Right lobe of liver (tissue), 6 donors: ENCODE results near the gene IL17D. TPM values are rescaled to one million over a fixed set of nuclear protein-coding genes. Genes with fewer than 3 reads are reported as not detected.

Experiments used
- ATAC-seq, 4 donors: fragments of 200-7000 bp; cut with Tn5 transposase; one replicate each; pipeline ENCODE4 v1.9.1; 2020; ENCODE audit warnings: mild to moderate bottlenecking in 4 of 4, moderate library complexity in 4 of 4
- DNase-seq, 3 donors: peaks; one replicate each; pipeline ENCODE4 v3.0.0-alpha.2; 2020
- H3K27ac ChIP-seq, 3 donors: fragments of 200-600 bp; one replicate each; pipeline ENCODE4 v1.8.0; 2022
- H3K27me3 ChIP-seq, 2 donors: fragments of 200-600 bp; one replicate each; pipeline ENCODE4 v1.8.0; 2022
- H3K36me3 ChIP-seq, 4 donors: fragments of 200-600 bp; sonication (generic) in 1 of 4; one replicate each; pipeline versions ENCODE4 v1.5.1 to v1.8.0; 2017 to 2022; ENCODE audit warnings: control low read depth in 1 of 4
- H3K4me1 ChIP-seq, 4 donors: fragments of 200-600 bp; sonication (generic) in 1 of 4; one replicate each; pipeline versions ENCODE4 v1.5.1 to v1.8.0; 2017 to 2022; ENCODE audit warnings: control low read depth in 1 of 4
- H3K4me3 ChIP-seq, 3 donors: fragments of 200-600 bp; one replicate each; pipeline ENCODE4 v1.8.0; 2022
- H3K9me3 ChIP-seq, 4 donors: fragments of 200-600 bp; sonication (generic) in 1 of 4; one replicate each; pipeline versions ENCODE4 v1.5.1 to v1.8.0; 2017 to 2022; ENCODE audit warnings: control low read depth in 1 of 4
- POLR2A ChIP-seq: fragments of 450-650 bp; IDR thresholded peaks from one replicate; pipeline ENCODE4 v1.6.1; 2017; ENCODE audit warnings: antibody characterized with exemption, mild to moderate bottlenecking
- WGBS: methylation state at CpG from one replicate; pipeline ENCODE4 v1.1.6; 2018; ENCODE audit warnings: low coverage, low lambda C conversion rate; ENCODE audit not compliant: insufficient coverage; ENCODE audit errors: missing lambda C conversion rate; 5-methylcytosine and 5-hydroxymethylcytosine counted together
- intact Hi-C, 2 donors: fragments of 100-400 bp; cut with DNase I; formaldehyde crosslinking; loops; one replicate each; pipeline versions ENCODE4 v1.11.2 to v1.14.1; 2022
- total RNA-seq, 6 experiments: library from RNA; depleted of rRNA in 2 of 6; stranded (reverse); fragments of >200 nt in 2 of 6; fragmentation: NEBNext Ultra II Directional in 3 of 6; extraction: Animal tissue kit (Norgen Biotek cat#: 25700) in 3 of 6; gene quantifications; one replicate each; pipeline versions ENCODE4 v1.1.0 to v1.2.4, GENCODE V29; 2016 to 2023
- TF ChIP-seq, protein P1 (sequence below), 4 donors: fragments of 200-600 bp in 3 of 4; fragments of 450-650 bp in 1 of 4; IDR thresholded peaks; one replicate each; pipeline versions ENCODE4 v1.5.1 to v1.8.0; 2016 to 2022; ENCODE audit warnings: antibody characterized with exemption in 4 of 4, mild to moderate bottlenecking in 2 of 4
- donor health status: DM: no; HTN: yes; CAD: no.
- donor health status: DM: no; HTN: no; CAD: no.
- donor health status: DM: no; HTN: no; CAD: no.
- donor health status: DM: no; HTN: yes; CAD: no.
- donor health status: DM: no; HTN: yes; CAD: no.

IL17D gene
- total RNA-seq, 6 experiments from 2014 or later: 0.19 to 0.64 (median 0.42) TPM; not detected in 3

DNA sequence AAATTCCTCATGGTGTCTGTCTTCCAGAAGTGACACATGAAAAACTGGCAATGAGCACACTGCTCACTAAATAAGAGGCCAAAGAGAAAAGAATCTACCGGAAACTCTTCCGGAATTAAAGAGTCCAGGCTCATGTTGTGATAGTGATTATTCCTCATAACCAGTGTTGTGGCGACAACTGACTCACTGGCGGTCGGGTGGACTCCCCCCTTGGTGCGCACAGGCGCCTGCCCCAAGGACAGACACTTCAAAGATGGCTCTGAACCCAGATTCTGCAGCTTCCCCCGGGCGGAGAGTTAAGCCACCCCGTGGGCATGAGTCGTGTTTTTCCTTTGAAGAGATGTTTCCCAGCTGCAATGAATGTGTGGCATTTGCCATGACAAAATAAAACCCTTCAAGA is 10.3 kb downstream of the IL17D start:
- no peak for TF ChIP-seq POLR2A
- TF ChIP-seq, protein P1, sequence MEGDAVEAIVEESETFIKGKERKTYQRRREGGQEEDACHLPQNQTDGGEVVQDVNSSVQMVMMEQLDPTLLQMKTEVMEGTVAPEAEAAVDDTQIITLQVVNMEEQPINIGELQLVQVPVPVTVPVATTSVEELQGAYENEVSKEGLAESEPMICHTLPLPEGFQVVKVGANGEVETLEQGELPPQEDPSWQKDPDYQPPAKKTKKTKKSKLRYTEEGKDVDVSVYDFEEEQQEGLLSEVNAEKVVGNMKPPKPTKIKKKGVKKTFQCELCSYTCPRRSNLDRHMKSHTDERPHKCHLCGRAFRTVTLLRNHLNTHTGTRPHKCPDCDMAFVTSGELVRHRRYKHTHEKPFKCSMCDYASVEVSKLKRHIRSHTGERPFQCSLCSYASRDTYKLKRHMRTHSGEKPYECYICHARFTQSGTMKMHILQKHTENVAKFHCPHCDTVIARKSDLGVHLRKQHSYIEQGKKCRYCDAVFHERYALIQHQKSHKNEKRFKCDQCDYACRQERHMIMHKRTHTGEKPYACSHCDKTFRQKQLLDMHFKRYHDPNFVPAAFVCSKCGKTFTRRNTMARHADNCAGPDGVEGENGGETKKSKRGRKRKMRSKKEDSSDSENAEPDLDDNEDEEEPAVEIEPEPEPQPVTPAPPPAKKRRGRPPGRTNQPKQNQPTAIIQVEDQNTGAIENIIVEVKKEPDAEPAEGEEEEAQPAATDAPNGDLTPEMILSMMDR (IDR thresholded peaks at IDR 0.05): no peak
- H3K27me3 ChIP-seq: no peaks in the 10 kb centered on the region
- 68% methylated on average over 7 of the region's 11 CpGs for WGBS
- peaks cover 0 to 19% (median 0%) of the 10 kb centered on the region in 4 donors for H3K4me1 ChIP-seq
- DNase-seq (no peak), ATAC-seq (no peak)
- H3K36me3 ChIP-seq: no peaks in the 10 kb centered on the region
- H3K9me3 ChIP-seq: no peaks in the 10 kb centered on the region
- intact Hi-C loops: loop anchor here (10.0 kb wide), 3 partner anchors 101 to 211 kb away; no protein-coding TSS in a partner anchor
- H3K4me3 ChIP-seq: no peak overlapping the region
- peak overlapping the region in 1 of 3 donors; percentile 37 for H3K27ac ChIP-seq

- no peak for TF ChIP-seq POLR2A
- TF ChIP-seq, protein P1 (IDR thresholded peaks at IDR 0.05): no peak
- no peaks in the 10 kb centered on the region for H3K9me3 ChIP-seq
- DNase-seq: no peak
- no peak for ATAC-seq
- peaks cover 0 to 19% (median 0%) of the 10 kb centered on the region in 4 donors for H3K4me1 ChIP-seq
- H3K36me3 ChIP-seq: no peaks in the 10 kb centered on the region
- peak overlapping the region in 1 of 3 donors; percentile 37 for H3K27ac ChIP-seq
- 63% methylated on average over 5 of the region's 8 CpGs for WGBS
- H3K4me3 ChIP-seq: no peak overlapping the region
- intact Hi-C loops: loop anchor here (10.0 kb wide), 3 partner anchors 101 to 211 kb away; no protein-coding TSS in a partner anchor
- H3K27me3 ChIP-seq: no peaks in the 10 kb centered on the region
Measured at GRCh38 chr13:20714161-20714560, 10.7 kb downstream of the IL17D start.

- DNase-seq (peak in 2 of 3 donors; percentile 60 to 74), ATAC-seq (peak; percentile 40 to 85 (median 51))
- intact Hi-C loops: loop anchor here (10.0 kb wide), 3 partner anchors 100 to 210 kb away; no protein-coding TSS in a partner anchor
- H3K36me3 ChIP-seq: no peaks in the 10 kb centered on the region
- peak overlapping the region in 1 of 3 donors; percentile 70 for H3K27ac ChIP-seq
- no peaks in the 10 kb centered on the region for H3K27me3 ChIP-seq
- no peak for TF ChIP-seq POLR2A
- TF ChIP-seq, protein P1 (IDR thresholded peaks at IDR 0.05): no peak
- no peak overlapping the region for H3K4me3 ChIP-seq
- H3K9me3 ChIP-seq: no peaks in the 10 kb centered on the region
- WGBS: 59% methylated on average over 5 of the region's 9 CpGs
- H3K4me1 ChIP-seq: peaks cover 0 to 19% (median 0%) of the 10 kb centered on the region in 4 donors
Measured at GRCh38 chr13:20714563-20715329, 11.2 kb downstream of the IL17D start.

DNA sequence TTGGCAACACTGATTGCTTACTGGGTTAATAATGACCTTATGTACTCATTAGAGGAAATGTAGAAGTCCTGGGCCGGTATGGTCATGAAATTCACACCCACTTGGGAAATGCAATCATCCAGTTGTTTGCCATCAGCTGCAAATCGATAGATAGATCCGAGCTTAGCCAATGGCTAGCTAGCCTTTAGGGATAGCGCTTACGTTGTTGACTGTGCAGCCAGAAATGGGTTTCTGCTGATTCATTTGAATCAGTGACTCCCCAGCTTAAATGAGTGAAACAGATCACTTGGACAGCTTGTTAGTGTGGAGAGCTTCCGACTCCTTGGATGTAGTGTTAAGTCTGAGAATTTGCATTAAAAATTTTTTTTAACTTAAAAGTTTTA is 11.8 kb downstream of the IL17D start:
- DNase-seq (no peak), ATAC-seq (peak in 2 of 4 donors; percentile 51 to 58)
- no peaks in the 10 kb centered on the region for H3K27me3 ChIP-seq
- H3K9me3 ChIP-seq: no peaks in the 10 kb centered on the region
- 52% methylated on average over 5 of the region's 6 CpGs for WGBS
- peaks cover 0 to 19% (median 0%) of the 10 kb centered on the region in 4 donors for H3K4me1 ChIP-seq
- no peak overlapping the region for H3K4me3 ChIP-seq
- TF ChIP-seq POLR2A: no peak
- TF ChIP-seq, protein P1 (IDR thresholded peaks at IDR 0.05): no peak
- H3K27ac ChIP-seq: no peak overlapping the region
- intact Hi-C loops: loop anchor here (10.0 kb wide), 3 partner anchors 99 to 209 kb away; no protein-coding TSS in a partner anchor
- no peaks in the 10 kb centered on the region for H3K36me3 ChIP-seq
